GM19099 (cell line): ENCODE measurements around the gene NRSN2.

Experiments
- POLR2A ChIP-seq: IDR thresholded peaks from 3 replicates; pipeline ENCODE4 v1.6.1; 2011; ENCODE audit warnings: low read depth; ENCODE audit not compliant: insufficient read length; ENCODE audit errors: extremely low read depth

Gene NRSN2

DNA sequence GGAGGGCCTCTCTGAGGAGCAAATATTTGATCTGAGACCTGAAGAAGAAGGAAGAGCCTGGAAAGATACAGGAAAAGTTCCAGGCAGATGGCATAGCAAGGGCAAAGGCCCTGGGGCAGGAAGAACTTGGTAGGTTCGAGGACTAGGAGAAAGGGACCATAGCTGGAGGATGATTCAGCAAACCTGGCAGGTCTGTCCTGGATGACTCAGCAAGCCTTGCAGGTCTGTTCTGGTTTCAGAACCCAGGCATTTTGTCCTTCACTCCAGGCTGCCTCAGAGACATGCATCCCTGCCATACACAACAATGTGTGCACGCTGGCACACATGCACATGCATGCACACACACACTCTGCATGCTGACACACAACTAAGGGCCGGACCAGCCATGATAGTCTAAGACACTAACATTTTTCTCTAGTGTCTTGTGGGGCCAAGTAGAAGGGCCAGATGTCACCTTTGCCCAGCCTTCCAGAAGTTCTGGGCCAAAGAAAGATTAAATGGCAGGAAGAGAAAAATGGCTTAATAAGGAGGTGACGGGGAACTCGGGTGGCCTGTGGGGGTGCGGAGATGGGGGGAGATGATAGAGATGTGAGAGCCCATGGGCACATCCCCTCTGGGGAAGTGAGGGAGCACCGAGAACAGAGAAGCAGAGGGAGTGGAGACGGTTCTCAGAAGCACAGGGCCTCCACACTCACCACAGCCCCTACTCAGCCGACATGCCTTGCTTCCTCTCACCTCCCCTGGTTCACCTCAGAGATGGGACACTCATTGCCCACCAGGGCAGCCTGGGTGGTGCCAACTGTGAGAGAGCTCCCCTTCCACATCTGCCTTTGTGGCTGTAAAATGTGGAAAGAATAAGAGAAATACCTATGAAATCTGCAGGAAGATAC is 18.2 kb downstream of the NRSN2 start:
- TF ChIP-seq POLR2A = no peak

DNA sequence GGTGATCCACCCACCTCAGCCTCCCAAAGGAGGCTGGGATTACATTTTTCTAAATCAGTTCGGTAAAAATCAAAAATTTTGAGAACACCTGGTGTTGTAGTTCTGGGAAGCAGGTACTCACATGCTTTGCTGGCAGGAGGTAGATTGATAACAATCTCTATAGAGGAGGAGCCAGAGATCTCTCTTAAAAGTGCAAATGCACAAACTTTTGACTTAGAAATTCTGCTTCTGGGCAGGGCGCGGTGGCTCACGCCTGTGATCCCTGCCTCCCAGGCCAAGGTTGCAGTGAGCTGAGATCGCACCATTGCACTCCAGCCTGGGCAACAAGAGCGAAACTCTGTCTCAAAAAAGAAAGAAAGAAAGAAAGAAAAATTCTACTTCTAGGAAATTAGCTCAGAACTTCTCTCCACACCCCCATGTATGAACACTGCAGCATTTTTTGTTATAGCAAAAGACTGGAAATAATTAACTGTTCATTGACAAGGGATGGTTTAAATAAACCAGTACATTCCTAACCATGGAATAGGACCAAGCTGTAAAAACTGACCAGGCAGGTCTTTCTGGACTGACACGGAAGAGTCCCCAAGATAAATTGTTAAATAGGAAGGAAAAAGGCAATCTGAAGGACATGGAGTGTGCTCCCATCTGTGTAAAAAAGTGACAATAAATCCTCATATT is 19.3 kb downstream of the NRSN2 start:
- no peak for TF ChIP-seq POLR2A

DNA sequence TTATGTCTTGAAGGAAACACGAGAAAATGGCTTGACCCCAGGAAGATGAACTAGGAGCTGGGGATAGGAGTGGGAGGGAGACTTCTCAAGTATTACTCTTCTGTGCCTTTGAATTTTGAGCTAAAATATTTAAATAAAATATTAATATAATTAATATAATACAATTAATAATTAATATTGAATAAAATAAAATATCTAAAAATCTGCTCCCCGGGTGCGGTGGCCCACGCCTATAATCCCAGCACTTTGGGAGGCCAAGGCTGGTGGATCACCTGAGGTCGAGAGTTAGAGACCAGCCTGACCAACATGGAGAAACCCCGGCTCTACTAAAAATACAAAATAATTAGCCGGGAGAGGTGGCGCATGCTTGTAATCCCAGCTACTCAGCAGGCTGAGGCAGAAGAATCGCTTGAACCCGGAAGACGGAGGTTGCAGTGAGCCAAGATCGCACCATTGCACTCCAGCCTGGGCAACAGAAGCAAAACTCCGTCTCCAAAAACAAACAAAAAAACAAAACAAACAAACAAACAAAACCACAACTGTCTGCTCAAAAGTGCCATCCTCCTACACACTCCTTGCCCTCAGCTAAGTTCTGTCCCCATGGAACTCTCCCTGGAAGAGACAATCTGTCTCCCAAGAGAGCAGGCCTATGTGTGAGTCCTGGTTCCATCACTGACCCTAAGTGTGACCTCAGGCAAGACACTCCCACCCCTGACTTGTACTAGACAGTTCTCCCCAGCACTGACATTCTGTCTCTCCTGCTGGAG is 20.0 kb downstream of the NRSN2 start:
- TF ChIP-seq POLR2A = no peak

DNA sequence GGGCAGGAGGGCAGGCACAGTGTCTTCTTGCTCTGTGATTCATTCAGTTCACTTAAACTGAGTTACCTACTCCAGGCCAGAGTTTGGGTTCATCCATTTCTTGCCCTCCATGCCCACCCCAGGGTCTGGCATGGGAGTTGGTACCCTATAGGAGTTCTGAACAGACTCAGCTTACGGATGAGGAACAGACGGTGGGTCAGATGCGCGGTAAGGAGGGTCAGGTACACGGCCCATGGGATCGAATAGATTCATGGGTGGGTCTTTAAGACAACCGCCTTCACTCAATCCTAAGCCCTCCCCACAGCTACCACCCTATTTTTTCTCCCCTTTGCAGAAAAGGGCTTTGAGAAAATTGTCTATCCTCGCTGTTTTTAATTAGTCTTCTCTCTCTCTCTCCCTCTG is 20.6 kb downstream of the NRSN2 start:
- no peak for TF ChIP-seq POLR2A

DNA sequence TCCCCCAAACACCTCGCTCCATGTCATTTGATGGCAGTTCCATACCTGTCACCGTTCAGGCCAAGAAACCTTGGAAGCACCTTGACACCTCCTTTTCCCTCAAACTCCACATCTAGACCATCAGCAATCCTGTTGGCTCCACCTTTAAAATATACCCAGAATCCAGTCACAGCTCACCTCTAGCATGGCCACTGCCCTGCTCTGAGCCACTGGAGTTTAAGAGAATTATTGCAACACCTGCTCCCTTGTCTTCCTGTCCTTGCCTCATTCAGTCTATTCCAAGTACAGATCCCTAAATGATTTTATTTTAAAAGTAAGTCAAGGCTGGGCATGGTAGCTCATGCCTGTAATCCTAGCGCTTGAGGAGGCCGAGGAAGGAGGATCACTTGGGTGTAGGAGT is 22.0 kb downstream of the NRSN2 start:
- no peak for TF ChIP-seq POLR2A

DNA sequence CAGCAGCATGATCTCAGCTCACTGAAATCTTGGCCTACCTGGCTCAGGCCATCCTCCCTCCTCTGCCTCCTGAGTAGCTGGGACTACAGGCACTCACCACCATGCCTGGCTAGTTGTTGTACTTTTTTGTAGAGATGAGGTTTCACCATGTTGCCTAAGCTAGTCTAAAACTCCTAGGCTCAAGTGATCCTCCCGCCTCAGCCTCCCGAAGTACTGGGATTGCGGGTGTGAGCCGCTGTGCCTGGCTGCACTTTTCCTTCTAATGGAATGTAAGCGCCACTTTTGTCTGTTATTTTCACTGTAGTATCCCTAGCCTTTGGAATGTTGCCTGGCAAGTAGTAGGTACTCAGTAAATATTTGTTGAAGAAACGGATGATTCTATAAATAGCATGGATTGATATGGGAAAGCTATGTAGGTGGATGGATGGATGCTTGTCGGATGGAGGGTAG is 23.3 kb downstream of the NRSN2 start:
- TF ChIP-seq POLR2A = no peak

DNA sequence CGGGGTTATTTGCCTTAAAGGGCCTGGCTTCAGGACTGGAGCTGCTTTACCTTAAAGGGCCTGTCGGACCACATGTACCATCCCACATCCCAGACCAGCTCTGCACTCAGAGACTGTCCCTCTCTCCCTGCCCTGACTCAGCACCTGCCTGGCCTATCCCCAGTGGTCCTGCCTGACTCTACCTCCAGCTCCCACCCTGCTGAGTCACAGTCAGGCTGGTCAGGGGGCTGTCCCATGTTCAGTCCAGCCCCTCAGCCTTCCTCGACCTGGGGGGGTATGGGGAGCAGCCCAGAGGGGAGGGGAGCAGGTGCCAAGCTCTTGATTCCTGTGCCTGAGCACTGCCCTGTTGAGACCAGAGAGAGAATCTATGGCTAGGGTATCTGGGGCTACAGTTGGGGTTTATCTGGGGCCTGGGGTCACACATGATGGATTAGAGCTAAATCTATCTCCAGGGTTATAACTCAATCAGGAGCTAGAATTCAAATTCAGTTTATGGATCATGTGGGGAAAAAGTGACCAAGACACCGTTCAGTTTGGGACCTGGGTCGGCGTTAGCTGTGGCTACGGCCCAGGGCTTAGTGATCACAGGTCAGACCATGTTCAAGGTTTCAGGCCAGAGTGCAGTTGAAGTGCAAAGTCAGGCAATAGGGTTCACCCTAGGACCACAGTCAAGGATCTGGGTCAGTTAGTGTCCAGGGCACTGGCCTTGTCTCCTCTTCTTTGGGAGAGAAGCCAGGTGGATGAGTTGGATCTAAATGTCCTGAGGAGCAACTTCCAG is 24.3 kb downstream of the NRSN2 start:
- TF ChIP-seq POLR2A = no peak

DNA sequence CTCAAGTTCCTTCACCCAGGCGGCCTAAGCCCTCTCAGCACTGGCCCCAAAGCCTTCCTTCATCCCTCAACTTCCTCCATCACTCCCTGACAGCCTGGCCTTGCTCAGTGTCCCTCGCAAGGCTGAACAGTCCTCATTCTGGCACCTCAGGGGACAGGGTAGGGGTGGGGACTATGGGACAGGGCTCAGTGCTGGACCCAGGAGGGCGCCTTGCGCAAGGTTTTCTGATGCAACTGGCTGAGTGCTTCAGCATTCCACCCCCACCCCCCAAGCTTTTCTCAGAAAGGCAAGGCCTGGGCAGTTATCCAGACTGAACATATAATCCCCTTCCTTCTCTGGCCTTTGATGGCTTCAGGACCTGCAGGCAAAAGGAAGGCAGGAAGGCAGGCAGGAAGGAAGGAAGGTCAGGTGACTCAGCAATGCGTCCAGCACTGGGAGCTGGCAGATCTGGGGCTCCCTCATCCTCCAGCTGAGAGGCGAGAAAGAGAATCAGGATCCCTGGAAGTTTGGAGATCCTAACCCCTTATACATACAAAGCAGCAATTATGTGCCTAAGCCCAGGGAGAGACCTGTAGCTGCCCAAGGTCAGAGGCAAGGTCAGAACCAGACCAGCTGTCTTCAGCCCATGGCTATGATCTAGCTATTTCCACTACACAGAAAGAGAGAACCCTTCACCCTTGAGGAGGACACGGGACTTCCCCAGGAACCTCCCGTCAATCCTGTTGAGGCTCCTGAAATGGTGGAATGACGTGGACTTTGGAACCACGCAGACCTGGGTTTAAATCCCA is 25.0 kb downstream of the NRSN2 start:
- no peak for TF ChIP-seq POLR2A

DNA sequence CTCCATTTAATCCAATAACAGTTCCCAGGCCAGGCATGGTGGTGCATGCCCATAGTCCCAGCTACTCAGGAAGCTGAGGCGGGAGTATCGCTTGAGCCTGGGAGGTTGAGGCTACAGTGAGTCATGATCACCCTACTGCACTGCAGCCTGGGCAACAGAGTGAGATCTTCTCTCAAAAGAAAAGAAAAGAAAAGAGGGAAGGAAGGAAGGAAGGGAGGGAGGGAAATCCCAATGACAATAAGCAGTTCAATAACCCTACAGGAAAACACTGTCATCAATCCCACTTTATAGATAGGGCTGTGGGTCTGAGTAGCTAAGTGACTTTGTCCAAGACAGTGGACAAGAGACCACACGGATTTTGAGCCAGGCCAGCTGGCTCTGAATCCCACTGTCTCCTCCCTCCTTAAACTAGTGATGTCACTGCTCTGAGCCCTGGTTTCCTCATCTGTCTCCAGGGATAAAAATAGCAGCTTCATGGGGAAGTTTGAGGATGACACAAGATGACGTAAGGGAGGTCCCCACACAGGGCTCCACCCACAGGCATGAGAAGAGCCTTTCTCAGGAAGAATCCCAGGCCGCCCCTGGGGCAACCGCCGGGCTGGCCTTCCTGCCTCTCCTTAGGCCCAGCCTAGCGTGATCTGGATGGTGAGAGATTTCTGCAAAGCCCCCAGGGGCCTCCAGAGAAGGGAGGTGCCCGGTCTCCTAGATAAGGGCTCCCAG is 26.4 kb downstream of the NRSN2 start:
- TF ChIP-seq POLR2A = no peak

DNA sequence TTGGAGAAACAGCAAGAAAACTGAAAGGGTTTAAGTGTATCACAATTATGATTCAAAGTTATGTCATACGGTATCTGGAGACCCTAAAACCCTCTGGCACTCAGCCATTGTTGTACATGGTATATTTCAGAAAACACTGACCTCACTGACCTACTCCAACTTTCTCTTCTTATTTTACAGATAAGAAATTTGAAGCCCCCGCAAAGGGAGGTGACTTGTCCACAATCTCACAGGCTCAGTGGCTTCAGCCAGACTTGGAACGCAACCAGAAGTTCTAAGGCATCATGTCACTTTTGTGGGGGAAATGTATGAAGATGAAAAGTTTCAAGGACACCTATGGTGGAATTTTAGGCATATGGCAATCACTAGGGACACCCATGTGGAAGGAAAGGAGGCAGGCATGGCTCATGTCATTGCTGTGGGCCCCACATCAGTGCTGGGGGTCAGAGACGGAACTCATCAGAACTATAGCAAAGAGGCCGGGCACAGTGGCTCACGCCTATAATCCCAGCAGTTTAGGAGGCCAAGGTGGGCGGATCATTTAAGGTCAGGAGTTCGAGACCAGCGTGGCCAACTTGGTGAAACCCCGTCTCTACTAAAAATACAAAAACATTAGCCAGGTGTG is 28.5 kb downstream of the NRSN2 start:
- no peak for TF ChIP-seq POLR2A

DNA sequence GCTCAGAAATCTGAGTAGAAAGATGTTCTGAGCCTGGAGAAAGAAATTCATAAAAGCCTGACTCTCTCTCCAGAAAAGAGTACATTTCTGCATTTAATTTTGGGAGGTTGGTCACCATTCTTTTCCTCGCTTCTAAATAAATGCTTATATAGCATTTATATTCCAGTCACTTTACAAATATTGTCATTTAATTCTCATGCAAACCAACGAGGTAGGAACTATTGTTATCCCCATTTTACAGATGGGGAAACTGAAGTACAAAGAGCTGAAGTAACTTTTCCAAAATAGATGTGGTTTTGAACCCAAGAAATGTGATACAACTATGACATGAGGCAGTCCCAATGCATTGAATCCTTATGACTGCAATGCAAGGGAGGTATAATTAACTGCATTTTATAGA is 29.2 kb downstream of the NRSN2 start:
- no peak for TF ChIP-seq POLR2A

DNA sequence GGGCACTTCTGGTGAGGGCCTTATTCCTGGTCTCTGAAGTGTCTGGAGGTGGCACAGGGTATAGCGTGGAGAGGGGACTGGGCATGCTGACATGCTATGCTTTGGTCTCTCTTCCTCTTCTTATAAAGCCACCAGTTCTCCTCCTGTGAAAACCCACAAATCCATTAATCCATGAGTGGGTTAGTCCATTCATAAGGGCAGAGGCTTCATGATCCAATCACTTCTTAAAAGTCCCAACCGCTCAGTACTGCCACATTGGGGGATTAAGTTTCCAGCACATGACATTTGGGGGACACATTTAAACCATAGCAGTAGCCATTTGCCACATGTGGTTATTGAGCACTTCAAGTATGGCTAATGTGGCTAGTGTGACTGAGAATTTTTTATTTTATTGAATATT is 29.8 kb downstream of the NRSN2 start:
- TF ChIP-seq POLR2A = no peak

DNA sequence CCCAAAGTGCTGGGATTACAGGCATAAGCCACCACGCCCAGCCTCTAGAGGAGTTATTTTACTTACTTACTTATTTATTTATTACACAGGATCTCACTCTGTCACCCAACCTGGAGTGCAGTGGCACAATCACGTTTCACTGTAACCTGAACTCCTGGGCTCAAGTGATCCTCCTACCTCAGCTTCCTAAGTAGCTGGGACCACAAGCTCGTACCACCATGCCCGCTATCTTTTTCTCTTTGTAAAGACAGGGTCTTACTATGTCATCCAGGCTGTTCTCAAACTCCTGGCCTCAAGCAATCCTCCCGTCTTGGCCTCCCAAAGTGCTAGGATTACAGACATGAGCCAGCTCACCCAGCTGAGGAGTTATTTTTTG is 32.0 kb downstream of the NRSN2 start:
- no peak for TF ChIP-seq POLR2A
